Hepatocyte (in vitro differentiated cells): ENCODE measurements around the gene TEX35.
A peak's percentile ranks its signal among the peaks of the same experiment; 100 is the strongest.

Experiments used
- EZH2 ChIP-seq: fragments of 200-600 bp; sonication (generic); IDR thresholded peaks from 2 replicates; pipeline ENCODE4 v1.6.1; 2016; ENCODE audit warnings: antibody characterized with exemption, mild to moderate bottlenecking, borderline replicate concordance
- TF ChIP-seq, protein P1 (sequence below): fragments of 200-600 bp; sonication (generic); IDR thresholded peaks from 2 replicates; pipeline ENCODE4 v1.5.1; 2016; ENCODE audit warnings: antibody characterized with exemption, mild to moderate bottlenecking; ENCODE audit not compliant: poor library complexity

DNA sequence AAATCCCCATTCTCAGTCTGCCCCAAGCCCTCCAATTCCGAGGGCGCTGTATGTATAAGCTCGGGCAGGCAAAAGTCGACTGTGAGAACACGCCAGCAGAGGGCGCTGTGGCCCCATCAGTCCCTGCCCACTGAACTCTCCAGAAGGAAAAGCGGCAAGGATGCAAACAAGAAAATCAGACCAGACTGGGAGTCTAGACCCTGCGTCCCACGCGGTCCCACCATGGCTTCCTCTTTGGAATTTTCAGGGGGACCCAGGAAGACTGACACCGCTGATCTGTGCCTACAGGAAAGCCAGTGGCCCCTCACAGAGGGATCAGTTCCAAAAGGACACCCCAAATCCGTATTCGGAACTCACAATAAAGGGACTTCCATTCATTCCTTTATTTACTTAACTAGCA is 19.5 kb downstream of the TEX35 start:
- TF ChIP-seq, protein P1, sequence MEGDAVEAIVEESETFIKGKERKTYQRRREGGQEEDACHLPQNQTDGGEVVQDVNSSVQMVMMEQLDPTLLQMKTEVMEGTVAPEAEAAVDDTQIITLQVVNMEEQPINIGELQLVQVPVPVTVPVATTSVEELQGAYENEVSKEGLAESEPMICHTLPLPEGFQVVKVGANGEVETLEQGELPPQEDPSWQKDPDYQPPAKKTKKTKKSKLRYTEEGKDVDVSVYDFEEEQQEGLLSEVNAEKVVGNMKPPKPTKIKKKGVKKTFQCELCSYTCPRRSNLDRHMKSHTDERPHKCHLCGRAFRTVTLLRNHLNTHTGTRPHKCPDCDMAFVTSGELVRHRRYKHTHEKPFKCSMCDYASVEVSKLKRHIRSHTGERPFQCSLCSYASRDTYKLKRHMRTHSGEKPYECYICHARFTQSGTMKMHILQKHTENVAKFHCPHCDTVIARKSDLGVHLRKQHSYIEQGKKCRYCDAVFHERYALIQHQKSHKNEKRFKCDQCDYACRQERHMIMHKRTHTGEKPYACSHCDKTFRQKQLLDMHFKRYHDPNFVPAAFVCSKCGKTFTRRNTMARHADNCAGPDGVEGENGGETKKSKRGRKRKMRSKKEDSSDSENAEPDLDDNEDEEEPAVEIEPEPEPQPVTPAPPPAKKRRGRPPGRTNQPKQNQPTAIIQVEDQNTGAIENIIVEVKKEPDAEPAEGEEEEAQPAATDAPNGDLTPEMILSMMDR, result peak; percentile 90
- no peak for TF ChIP-seq EZH2
